HepG2 (cell line): ENCODE data around the gene GFRA3. TPM values are rescaled to one million over a fixed set of nuclear protein-coding genes. Genes with fewer than 3 reads are reported as not detected.
A peak's percentile ranks its signal among the peaks of the same experiment; 100 is the strongest.

Experiments used
- AGO2 ChIP-seq: fragments of 200-400 bp; formaldehyde crosslinking; optimal IDR thresholded peaks from 2 replicates; pipeline ENCODE3; 2017; ENCODE audit warnings: mild to moderate bottlenecking, low read depth, low read length, moderate library complexity
- MXD4 ChIP-seq: IDR thresholded peaks from 2 replicates; pipeline ENCODE4 v1.6.1; 2016; ENCODE audit warnings: mild to moderate bottlenecking, missing biosample characterization, missing genetic modification reagents
- NFATC3 ChIP-seq: sonication (generic); formaldehyde crosslinking; IDR thresholded peaks from 2 replicates; pipeline ENCODE4 v1.5.1; 2020; ENCODE audit warnings: mild to moderate bottlenecking, missing genetic modification reagents
- PCBP2 ChIP-seq: fragments of 200-400 bp; formaldehyde crosslinking; optimal IDR thresholded peaks from 2 replicates; pipeline ENCODE3; 2018; ENCODE audit warnings: low read length, low read depth; ENCODE audit not compliant: poor library complexity, severe bottlenecking
- PHB2 ChIP-seq: fragments of 450-650 bp; IDR thresholded peaks from 2 replicates; pipeline ENCODE4 v1.6.1; 2018; ENCODE audit not compliant: partially characterized antibody
- POLR2A ChIP-seq, 2 experiments: IDR thresholded peaks; 2 replicates each; pipeline ENCODE4 v1.6.1; 2011; ENCODE audit warnings: low read depth in 2 of 2, low read length in 2 of 2, mild to moderate bottlenecking in 1 of 2, moderate library complexity in 1 of 2; ENCODE audit not compliant: insufficient read depth in 1 of 2
- SMYD3 ChIP-seq: sonication (generic); formaldehyde crosslinking; IDR thresholded peaks from 2 replicates; pipeline ENCODE4 v1.8.1; 2023; ENCODE audit warnings: mild to moderate bottlenecking, missing genetic modification reagents
- STAT6 ChIP-seq: sonication (generic); formaldehyde crosslinking; IDR thresholded peaks from 2 replicates; pipeline ENCODE4 v1.4.0; 2020; ENCODE audit warnings: missing genetic modification reagents, mild to moderate bottlenecking, borderline replicate concordance
- WIZ ChIP-seq: sonication (generic); formaldehyde crosslinking; IDR thresholded peaks from 2 replicates; pipeline ENCODE4 v1.5.1; 2020; ENCODE audit warnings: mild to moderate bottlenecking, missing genetic modification reagents
- ZNF274 ChIP-seq: sonication (generic); formaldehyde crosslinking; IDR thresholded peaks from 2 replicates; pipeline ENCODE4 v1.5.1; 2020; ENCODE audit warnings: mild to moderate bottlenecking, missing genetic modification reagents
- ZNF549 ChIP-seq: sonication (generic); formaldehyde crosslinking; IDR thresholded peaks from 2 replicates; pipeline ENCODE4 v1.5.0; 2020; ENCODE audit warnings: missing genetic modification reagents
- ZNF766 ChIP-seq: sonication (generic); formaldehyde crosslinking; IDR thresholded peaks from 2 replicates; pipeline ENCODE4 v1.5.0; 2020; ENCODE audit warnings: missing genetic modification reagents, borderline replicate concordance
- ZSCAN12 ChIP-seq: sonication (generic); formaldehyde crosslinking; IDR thresholded peaks from 2 replicates; pipeline ENCODE4 v1.9.0; 2021; ENCODE audit warnings: mild to moderate bottlenecking, missing genetic modification reagents
- ZSCAN31 ChIP-seq: sonication (generic); formaldehyde crosslinking; IDR thresholded peaks from 2 replicates; pipeline ENCODE4 v1.5.0; 2020; ENCODE audit warnings: low read depth, mild to moderate bottlenecking, missing genetic modification reagents
- polyA plus RNA-seq, 8 experiments: library from polyadenylated mRNA; depleted of rRNA in 3 of 8; stranded (reverse) in 7 of 8; unstranded in 1 of 8; fragments of >200 nt; fragmentation: Illumina TruSeq in 4 of 8; extraction: Trizol in 4 of 8; gene quantifications; 2 replicates each; pipeline versions ENCODE4 v1.2.1 to v1.2.3, GENCODE V29; 2011 to 2016; ENCODE audit warnings: low read depth in 4 of 8, missing spikeins in 1 of 8, mixed read lengths in 1 of 8; ENCODE audit not compliant: insufficient read depth in 1 of 8
- total RNA-seq, 5 experiments: library from RNA; depleted of rRNA; stranded (reverse); fragments of >200 nt; fragmentation: Illumina TruSeq; extraction: Trizol; gene quantifications; 2 replicates each; pipeline ENCODE4 v1.2.3, GENCODE V29; 2016; ENCODE audit warnings: low read depth in 1 of 5
- TF ChIP-seq, protein P1 (sequence below): sonication (generic); formaldehyde crosslinking; conservative IDR thresholded peaks from 2 replicates; pipeline ENCODE4 v1.4.0; 2020; ENCODE audit warnings: missing genetic modification reagents
- TF ChIP-seq, protein P2 (sequence below): sonication (generic); formaldehyde crosslinking; IDR thresholded peaks from 2 replicates; pipeline ENCODE4 v1.5.0; 2020; ENCODE audit warnings: mild to moderate bottlenecking, missing genetic modification reagents, moderate library complexity
- TF ChIP-seq, protein P3 (sequence below): sonication (generic); formaldehyde crosslinking; IDR thresholded peaks from 2 replicates; pipeline ENCODE4 v1.4.0; 2020; ENCODE audit warnings: missing genetic modification reagents
- TF ChIP-seq, protein P4 (sequence below), 2 experiments: sonication (generic) in 1 of 2; formaldehyde crosslinking in 1 of 2; IDR thresholded peaks; 2 replicates each; pipeline versions ENCODE4 v1.4.0 to v1.6.1; 2018 to 2020; ENCODE audit warnings: missing genetic modification reagents in 2 of 2, borderline replicate concordance in 1 of 2, low read depth in 1 of 2, mild to moderate bottlenecking in 1 of 2, missing biosample characterization in 1 of 2

GFRA3 gene
- total and polyA plus RNA-seq, 2 of the 13 experiments (the other 11 are each of a cell fraction or from before 2014, with no cell fraction given) = 0.27 to 0.30 TPM

- no peak for TF ChIP-seq STAT6 (CRISPR knock-in tag)
- no peak for TF ChIP-seq ZNF766
- peak; percentile 79 for TF ChIP-seq NFATC3 (CRISPR knock-in tag)
- TF ChIP-seq, protein P1, sequence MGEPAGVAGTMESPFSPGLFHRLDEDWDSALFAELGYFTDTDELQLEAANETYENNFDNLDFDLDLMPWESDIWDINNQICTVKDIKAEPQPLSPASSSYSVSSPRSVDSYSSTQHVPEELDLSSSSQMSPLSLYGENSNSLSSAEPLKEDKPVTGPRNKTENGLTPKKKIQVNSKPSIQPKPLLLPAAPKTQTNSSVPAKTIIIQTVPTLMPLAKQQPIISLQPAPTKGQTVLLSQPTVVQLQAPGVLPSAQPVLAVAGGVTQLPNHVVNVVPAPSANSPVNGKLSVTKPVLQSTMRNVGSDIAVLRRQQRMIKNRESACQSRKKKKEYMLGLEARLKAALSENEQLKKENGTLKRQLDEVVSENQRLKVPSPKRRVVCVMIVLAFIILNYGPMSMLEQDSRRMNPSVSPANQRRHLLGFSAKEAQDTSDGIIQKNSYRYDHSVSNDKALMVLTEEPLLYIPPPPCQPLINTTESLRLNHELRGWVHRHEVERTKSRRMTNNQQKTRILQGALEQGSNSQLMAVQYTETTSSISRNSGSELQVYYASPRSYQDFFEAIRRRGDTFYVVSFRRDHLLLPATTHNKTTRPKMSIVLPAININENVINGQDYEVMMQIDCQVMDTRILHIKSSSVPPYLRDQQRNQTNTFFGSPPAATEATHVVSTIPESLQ (CRISPR knock-in tag) = no peak
- TF ChIP-seq, protein P2, sequence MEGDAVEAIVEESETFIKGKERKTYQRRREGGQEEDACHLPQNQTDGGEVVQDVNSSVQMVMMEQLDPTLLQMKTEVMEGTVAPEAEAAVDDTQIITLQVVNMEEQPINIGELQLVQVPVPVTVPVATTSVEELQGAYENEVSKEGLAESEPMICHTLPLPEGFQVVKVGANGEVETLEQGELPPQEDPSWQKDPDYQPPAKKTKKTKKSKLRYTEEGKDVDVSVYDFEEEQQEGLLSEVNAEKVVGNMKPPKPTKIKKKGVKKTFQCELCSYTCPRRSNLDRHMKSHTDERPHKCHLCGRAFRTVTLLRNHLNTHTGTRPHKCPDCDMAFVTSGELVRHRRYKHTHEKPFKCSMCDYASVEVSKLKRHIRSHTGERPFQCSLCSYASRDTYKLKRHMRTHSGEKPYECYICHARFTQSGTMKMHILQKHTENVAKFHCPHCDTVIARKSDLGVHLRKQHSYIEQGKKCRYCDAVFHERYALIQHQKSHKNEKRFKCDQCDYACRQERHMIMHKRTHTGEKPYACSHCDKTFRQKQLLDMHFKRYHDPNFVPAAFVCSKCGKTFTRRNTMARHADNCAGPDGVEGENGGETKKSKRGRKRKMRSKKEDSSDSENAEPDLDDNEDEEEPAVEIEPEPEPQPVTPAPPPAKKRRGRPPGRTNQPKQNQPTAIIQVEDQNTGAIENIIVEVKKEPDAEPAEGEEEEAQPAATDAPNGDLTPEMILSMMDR (CRISPR knock-in tag) = no peak
- TF ChIP-seq, protein P3, sequence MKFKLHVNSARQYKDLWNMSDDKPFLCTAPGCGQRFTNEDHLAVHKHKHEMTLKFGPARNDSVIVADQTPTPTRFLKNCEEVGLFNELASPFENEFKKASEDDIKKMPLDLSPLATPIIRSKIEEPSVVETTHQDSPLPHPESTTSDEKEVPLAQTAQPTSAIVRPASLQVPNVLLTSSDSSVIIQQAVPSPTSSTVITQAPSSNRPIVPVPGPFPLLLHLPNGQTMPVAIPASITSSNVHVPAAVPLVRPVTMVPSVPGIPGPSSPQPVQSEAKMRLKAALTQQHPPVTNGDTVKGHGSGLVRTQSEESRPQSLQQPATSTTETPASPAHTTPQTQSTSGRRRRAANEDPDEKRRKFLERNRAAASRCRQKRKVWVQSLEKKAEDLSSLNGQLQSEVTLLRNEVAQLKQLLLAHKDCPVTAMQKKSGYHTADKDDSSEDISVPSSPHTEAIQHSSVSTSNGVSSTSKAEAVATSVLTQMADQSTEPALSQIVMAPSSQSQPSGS (CRISPR knock-in tag) = no peak
- no peak for TF ChIP-seq ZSCAN31 (CRISPR knock-in tag)
- no peak for TF ChIP-seq ZNF549 (CRISPR knock-in tag)
- no peak for TF ChIP-seq ZSCAN12 (CRISPR knock-in tag)
- TF ChIP-seq PHB2 = no peak
- peak; percentile 80 for TF ChIP-seq MXD4 (CRISPR knock-in tag)
- TF ChIP-seq, protein P4, sequence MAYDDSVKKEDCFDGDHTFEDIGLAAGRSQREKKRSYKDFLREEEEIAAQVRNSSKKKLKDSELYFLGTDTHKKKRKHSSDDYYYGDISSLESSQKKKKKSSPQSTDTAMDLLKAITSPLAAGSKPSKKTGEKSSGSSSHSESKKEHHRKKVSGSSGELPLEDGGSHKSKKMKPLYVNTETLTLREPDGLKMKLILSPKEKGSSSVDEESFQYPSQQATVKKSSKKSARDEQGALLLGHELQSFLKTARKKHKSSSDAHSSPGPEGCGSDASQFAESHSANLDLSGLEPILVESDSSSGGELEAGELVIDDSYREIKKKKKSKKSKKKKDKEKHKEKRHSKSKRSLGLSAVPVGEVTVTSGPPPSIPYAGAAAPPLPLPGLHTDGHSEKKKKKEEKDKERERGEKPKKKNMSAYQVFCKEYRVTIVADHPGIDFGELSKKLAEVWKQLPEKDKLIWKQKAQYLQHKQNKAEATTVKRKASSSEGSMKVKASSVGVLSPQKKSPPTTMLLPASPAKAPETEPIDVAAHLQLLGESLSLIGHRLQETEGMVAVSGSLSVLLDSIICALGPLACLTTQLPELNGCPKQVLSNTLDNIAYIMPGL (CRISPR knock-in tag; IDR thresholded peaks at IDR 0.05; ENCODE audit: borderline replicate concordance in 1 of 2, low read depth in 1 of 2) = peak; percentile 23 to 27; a peak in 1 of 4 replicates
- no peak for TF ChIP-seq WIZ (CRISPR knock-in tag)
- no peak for TF ChIP-seq PCBP2
- peak; percentile 72; the same call in 1 of the 2 replicates for TF ChIP-seq SMYD3 (CRISPR knock-in tag)
- no peak; the same call in 1 of the 2 replicates for TF ChIP-seq ZNF274
- TF ChIP-seq POLR2A (IDR thresholded peaks at IDR 0.05; ENCODE audit: insufficient read depth in 1 of 2, low read depth in 2 of 2, low read length in 2 of 2) = peak; percentile 74 to 89
- TF ChIP-seq AGO2 = no peak
These were observed 61.0 kb downstream of the GFRA3 start, which contains the start of gene CDC23 (continued) for GRCh38 chr5:138213161-138214029.
